ENCODE data around the gene DR1.

The DR1 gene

DNA sequence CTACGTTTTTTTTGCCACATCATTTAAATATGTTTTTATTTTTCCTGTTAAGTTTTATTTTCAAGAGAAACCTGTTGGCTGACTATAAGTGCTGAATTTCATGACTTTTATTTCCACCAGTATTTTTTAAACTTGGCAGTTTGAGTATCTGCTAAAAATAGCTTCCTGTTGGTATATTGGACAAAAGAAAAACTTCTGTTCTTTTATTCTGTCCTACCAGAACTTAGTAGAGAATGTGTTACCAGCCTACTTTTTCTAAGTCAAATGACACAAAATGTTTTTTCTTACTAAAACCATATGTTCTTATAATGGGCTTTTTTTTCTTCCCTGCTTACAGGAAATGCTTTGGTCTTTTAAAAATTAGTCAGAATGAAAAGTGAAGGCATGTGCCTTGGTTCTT lies 7.6 kb downstream of the DR1 start:
- TF ChIP-seq EZH2 (optimal IDR thresholded peaks at IDR 0.05; ENCODE audit: low read depth, low read length), result no peak
- TF ChIP-seq, protein P1, sequence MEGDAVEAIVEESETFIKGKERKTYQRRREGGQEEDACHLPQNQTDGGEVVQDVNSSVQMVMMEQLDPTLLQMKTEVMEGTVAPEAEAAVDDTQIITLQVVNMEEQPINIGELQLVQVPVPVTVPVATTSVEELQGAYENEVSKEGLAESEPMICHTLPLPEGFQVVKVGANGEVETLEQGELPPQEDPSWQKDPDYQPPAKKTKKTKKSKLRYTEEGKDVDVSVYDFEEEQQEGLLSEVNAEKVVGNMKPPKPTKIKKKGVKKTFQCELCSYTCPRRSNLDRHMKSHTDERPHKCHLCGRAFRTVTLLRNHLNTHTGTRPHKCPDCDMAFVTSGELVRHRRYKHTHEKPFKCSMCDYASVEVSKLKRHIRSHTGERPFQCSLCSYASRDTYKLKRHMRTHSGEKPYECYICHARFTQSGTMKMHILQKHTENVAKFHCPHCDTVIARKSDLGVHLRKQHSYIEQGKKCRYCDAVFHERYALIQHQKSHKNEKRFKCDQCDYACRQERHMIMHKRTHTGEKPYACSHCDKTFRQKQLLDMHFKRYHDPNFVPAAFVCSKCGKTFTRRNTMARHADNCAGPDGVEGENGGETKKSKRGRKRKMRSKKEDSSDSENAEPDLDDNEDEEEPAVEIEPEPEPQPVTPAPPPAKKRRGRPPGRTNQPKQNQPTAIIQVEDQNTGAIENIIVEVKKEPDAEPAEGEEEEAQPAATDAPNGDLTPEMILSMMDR (IDR thresholded peaks at IDR 0.05; ENCODE audit: low read length), result no peak
- no peak for TF ChIP-seq EZH2phosphoT487 (IDR thresholded peaks at IDR 0.05; ENCODE audit: low read length)
- H4K20me1 ChIP-seq (ENCODE audit: insufficient read depth, low read length), result no peaks in the 10 kb centered on the region
- H3K27me3 ChIP-seq (replicated peaks; ENCODE audit: insufficient read depth, low read length), result no peaks in the 10 kb centered on the region
- no peaks in the 10 kb centered on the region; the same call in 1 of the 2 replicates for H3K36me3 ChIP-seq (replicated peaks; ENCODE audit: insufficient read depth, low read length)
- no peak for DNase-seq
- H3K9ac ChIP-seq (ENCODE audit: low read length), result no peak overlapping the region
- no peaks in the 10 kb centered on the region for H3K9me3 ChIP-seq (replicated peaks; ENCODE audit: insufficient read depth, low read length)
- no peak overlapping the region for H2AFZ ChIP-seq (ENCODE audit: low read length)
- no peaks in the 10 kb centered on the region for H3F3A ChIP-seq (ENCODE audit: insufficient read depth, low read length)
- H3K79me2 ChIP-seq (ENCODE audit: low read length), result peaks cover 93% of the 10 kb centered on the region
- no peaks in the 10 kb centered on the region for H3K9me2 ChIP-seq (replicated peaks; ENCODE audit: insufficient read depth, low read length)
- no peak overlapping the region for H3K4me3 ChIP-seq (ENCODE audit: low read length)
- H3K27ac ChIP-seq (ENCODE audit: low read length), result no peak overlapping the region
- H3K4me1 ChIP-seq (ENCODE audit: low read length), result no peaks in the 10 kb centered on the region
- no peak overlapping the region for H3K4me2 ChIP-seq (ENCODE audit: low read depth, low read length)

DNA sequence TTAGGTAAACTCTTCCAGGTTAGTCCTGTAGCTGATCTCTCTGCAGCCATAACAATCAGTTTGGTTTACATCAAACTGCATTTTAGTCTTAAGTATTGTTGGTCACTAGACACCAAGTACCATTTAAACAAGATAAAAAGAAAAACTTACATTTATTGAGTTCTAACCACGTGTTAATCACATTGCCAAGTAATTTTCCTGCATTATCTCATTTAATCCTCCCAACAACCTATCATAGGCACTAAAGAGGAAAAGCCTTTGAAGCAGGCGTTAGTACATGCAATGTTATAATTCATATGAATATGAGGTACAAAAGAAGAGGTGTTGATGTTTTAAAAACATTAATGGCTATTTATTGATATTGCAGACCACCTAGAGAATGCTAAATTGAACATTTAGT lies 9.0 kb downstream of the DR1 start:
- Histone ChIP-seq H4K20me1 (ENCODE audit: insufficient read depth, low read length) (no peaks in the 10 kb centered on the region), H3K36me3 (replicated peaks; ENCODE audit: insufficient read depth, low read length) (no peaks in the 10 kb centered on the region; the same call in 1 of the 2 replicates)

DNA sequence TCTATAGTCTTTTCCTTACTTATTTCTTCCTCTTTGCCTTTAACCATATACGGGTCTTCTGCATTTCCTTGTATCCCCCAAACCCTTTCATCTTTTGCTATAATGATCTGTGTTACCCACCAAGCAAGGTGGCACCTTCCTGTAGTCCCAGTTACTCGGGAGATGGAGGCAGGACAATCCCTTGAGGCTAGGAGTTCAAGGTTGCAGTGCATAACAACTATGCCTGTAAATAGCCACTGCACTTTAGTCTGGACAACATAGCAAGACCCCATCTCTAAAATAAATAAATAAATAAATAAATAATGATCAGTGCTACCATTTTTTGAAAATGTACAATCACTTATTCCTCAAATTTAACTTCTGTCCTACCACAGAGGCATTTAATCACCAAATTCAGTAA lies 11.5 kb downstream of the DR1 start:
- H3K4me1 ChIP-seq (ENCODE audit: low read length), result no peaks in the 10 kb centered on the region
- no peaks in the 10 kb centered on the region; the same call in 1 of the 2 replicates for H3K36me3 ChIP-seq (replicated peaks; ENCODE audit: insufficient read depth, low read length)
- H3K9me2 ChIP-seq (replicated peaks; ENCODE audit: insufficient read depth, low read length), result no peaks in the 10 kb centered on the region
- no peaks in the 10 kb centered on the region for H3K27me3 ChIP-seq (replicated peaks; ENCODE audit: insufficient read depth, low read length)
- H3K79me2 ChIP-seq (ENCODE audit: low read length), result peaks cover 74% of the 10 kb centered on the region
- H2AFZ ChIP-seq (ENCODE audit: low read length), result no peak overlapping the region
- no peak overlapping the region for H3K4me3 ChIP-seq (ENCODE audit: low read length)
- DNase-seq, result no peak
- no peaks in the 10 kb centered on the region for H3F3A ChIP-seq (ENCODE audit: insufficient read depth, low read length)
- H3K9me3 ChIP-seq (replicated peaks; ENCODE audit: insufficient read depth, low read length), result no peaks in the 10 kb centered on the region
- TF ChIP-seq, protein P1 (IDR thresholded peaks at IDR 0.05; ENCODE audit: low read length), result no peak
- no peak for TF ChIP-seq EZH2phosphoT487 (IDR thresholded peaks at IDR 0.05; ENCODE audit: low read length)
- TF ChIP-seq EZH2 (optimal IDR thresholded peaks at IDR 0.05; ENCODE audit: low read depth, low read length), result no peak
- H3K4me2 ChIP-seq (ENCODE audit: low read depth, low read length), result no peak overlapping the region
- no peak overlapping the region for H3K9ac ChIP-seq (ENCODE audit: low read length)
- no peaks in the 10 kb centered on the region for H4K20me1 ChIP-seq (ENCODE audit: insufficient read depth, low read length)
- H3K27ac ChIP-seq (ENCODE audit: low read length), result no peak overlapping the region

More for the DNA sequence above, 9.0 kb downstream of the DR1 start:
- no peak overlapping the region for H3K27ac ChIP-seq (ENCODE audit: low read length)
- H3K9me3 ChIP-seq (replicated peaks; ENCODE audit: insufficient read depth, low read length), result no peaks in the 10 kb centered on the region
- no peaks in the 10 kb centered on the region for H3K27me3 ChIP-seq (replicated peaks; ENCODE audit: insufficient read depth, low read length)
- no peaks in the 10 kb centered on the region for H3K9me2 ChIP-seq (replicated peaks; ENCODE audit: insufficient read depth, low read length)
- TF ChIP-seq EZH2phosphoT487 (IDR thresholded peaks at IDR 0.05; ENCODE audit: low read length) (no peak), EZH2 (optimal IDR thresholded peaks at IDR 0.05; ENCODE audit: low read depth, low read length) (no peak)
- TF ChIP-seq, protein P1 (IDR thresholded peaks at IDR 0.05; ENCODE audit: low read length), result no peak
- DNase-seq, result no peak
- H3K9ac ChIP-seq (ENCODE audit: low read length), result no peak overlapping the region
- H3K79me2 ChIP-seq (ENCODE audit: low read length), result peaks cover 92% of the 10 kb centered on the region
- H3K4me2 ChIP-seq (ENCODE audit: low read depth, low read length), result no peak overlapping the region
- H2AFZ ChIP-seq (ENCODE audit: low read length), result no peak overlapping the region
- no peaks in the 10 kb centered on the region for H3F3A ChIP-seq (ENCODE audit: insufficient read depth, low read length)
- H3K4me1 ChIP-seq (ENCODE audit: low read length), result no peaks in the 10 kb centered on the region
- H3K4me3 ChIP-seq (ENCODE audit: low read length), result no peak overlapping the region
